ENCODE results near the gene SOX6. TPM values are rescaled to one million over a fixed set of nuclear protein-coding genes. Genes with fewer than 3 reads are reported as not detected.

The SOX6 gene
- total RNA-seq, 4 donors from 2014 or later = 1.7 to 3.6 (median 3.2) TPM

- Histone ChIP-seq H3K4me3 (no peak overlapping the region), H3K27ac (replicated peaks in 1 of 4) (no peak overlapping the region), H3K4me1 (peaks cover 0 to 3% (median 0%) of the 10 kb centered on the region in 4 donors), H3K36me3 (no peaks in the 10 kb centered on the region), H3K27me3 (no peaks in the 10 kb centered on the region), H3K9me3 (no peaks in the 10 kb centered on the region)
- no peak for TF ChIP-seq POLR2A (IDR thresholded peaks at IDR 0.05; ENCODE audit: low read depth)
- TF ChIP-seq CTCF (IDR thresholded peaks at IDR 0.05) = no peak
- no peak for TF ChIP-seq EP300 (IDR thresholded peaks at IDR 0.05)
- no peak for TF ChIP-seq POLR2AphosphoS5 (IDR thresholded peaks at IDR 0.05)
- intact Hi-C loops (cut with DNase I) = no loop called here
- DNase-seq (ENCODE audit: extremely low spot score) = no peak
- WGBS = 57% methylated on average over 3 of the region's 3 CpGs
These were observed 9.4 kb upstream of the SOX6 start for GRCh38 chr11:16365581-16366228.

GRCh38 chr11:16364254-16364653, 7.9 kb upstream of the SOX6 start:
- H3K4me1 ChIP-seq = peaks cover 0 to 3% (median 0%) of the 10 kb centered on the region in 4 donors
- TF ChIP-seq EP300 (IDR thresholded peaks at IDR 0.05) (no peak), POLR2AphosphoS5 (IDR thresholded peaks at IDR 0.05) (no peak), CTCF (IDR thresholded peaks at IDR 0.05) (no peak), POLR2A (IDR thresholded peaks at IDR 0.05; ENCODE audit: low read depth) (no peak)
- H3K4me3 ChIP-seq = no peak overlapping the region
- H3K36me3 ChIP-seq = no peaks in the 10 kb centered on the region
- H3K9me3 ChIP-seq = no peaks in the 10 kb centered on the region
- H3K27me3 ChIP-seq = no peaks in the 10 kb centered on the region
- intact Hi-C loops (cut with DNase I) = no loop called here
- no peak for DNase-seq (ENCODE audit: extremely low spot score)
- H3K27ac ChIP-seq (replicated peaks in 1 of 4) = no peak overlapping the region

- no peak overlapping the region for H3K27ac ChIP-seq (replicated peaks in 1 of 4)
- no peak for TF ChIP-seq EP300 (IDR thresholded peaks at IDR 0.05)
- TF ChIP-seq POLR2A (IDR thresholded peaks at IDR 0.05; ENCODE audit: low read depth) = no peak
- no peak for TF ChIP-seq CTCF (IDR thresholded peaks at IDR 0.05)
- TF ChIP-seq POLR2AphosphoS5 (IDR thresholded peaks at IDR 0.05) = no peak
- no peak for DNase-seq (ENCODE audit: extremely low spot score)
- intact Hi-C loops (cut with DNase I) = no loop called here
- no peak overlapping the region for H3K4me3 ChIP-seq
- no peaks in the 10 kb centered on the region for H3K36me3 ChIP-seq
- peaks cover 0 to 3% (median 0%) of the 10 kb centered on the region in 4 donors for H3K4me1 ChIP-seq
- 76% methylated on average over 3 of the region's 3 CpGs for WGBS
- H3K9me3 ChIP-seq = no peaks in the 10 kb centered on the region
- H3K27me3 ChIP-seq = no peaks in the 10 kb centered on the region
These were observed 7.4 kb upstream of the SOX6 start for GRCh38 chr11:16363706-16364105.

GRCh38 chr11:16361108-16361865, 4.9 kb upstream of the SOX6 start:
- WGBS = 36% methylated on average over 1 of the region's 1 CpG
- intact Hi-C loops (cut with DNase I) = no loop called here
- H3K4me3 ChIP-seq = no peak overlapping the region

More at GRCh38 chr11:16361108-16361865, 4.9 kb upstream of the SOX6 start:
- Histone ChIP-seq H3K36me3 (no peaks in the 10 kb centered on the region), H3K27ac (replicated peaks in 1 of 4) (no peak overlapping the region), H3K4me1 (peaks cover 0 to 12% (median 0%) of the 10 kb centered on the region in 4 donors), H3K27me3 (no peaks in the 10 kb centered on the region), H3K9me3 (no peaks in the 10 kb centered on the region)
- DNase-seq (ENCODE audit: extremely low spot score) = no peak
- TF ChIP-seq EP300 (IDR thresholded peaks at IDR 0.05) (no peak), CTCF (IDR thresholded peaks at IDR 0.05) (no peak), POLR2A (IDR thresholded peaks at IDR 0.05; ENCODE audit: low read depth) (no peak), POLR2AphosphoS5 (IDR thresholded peaks at IDR 0.05) (no peak)

Measured in esophagus muscularis mucosa (tissue), 4 donors.